Panc1 (cell line): ENCODE measurements around the gene SPATA18. TPM values are rescaled to one million over a fixed set of nuclear protein-coding genes. Genes with fewer than 3 reads are reported as not detected.

Source experiments
- ATAC-seq: fragments of 200-7000 bp; cut with Tn5 transposase; 2 replicates; pipeline ENCODE4 v1.9.1; 2020; ENCODE audit warnings: mild to moderate bottlenecking, moderate library complexity
- BruUV-seq: library from RNA; stranded (reverse); fragments of 400-500 nt; replicated peaks from 2 replicates; lab custom pipeline; 2021; lab: Mats Ljungman, UMichigan
- CTCF ChIA-PET: fragments of 300-600 bp; sonication (Branson Sonifier 250); formaldehyde crosslinking; loops from one replicate; lab custom pipeline; 2022; ENCODE audit warnings: antibody characterized with exemption; lab: Charles Lee
- POLR2A ChIA-PET: fragments of 300-600 bp; sonication (Branson Sonifier 250); formaldehyde crosslinking; loops from one replicate; lab custom pipeline; 2022; ENCODE audit warnings: antibody characterized with exemption; lab: Charles Lee
- DNase-seq: peaks from one replicate; pipeline ENCODE4 v3.0.0-alpha.2; 2010; ENCODE audit warnings: low read depth, low spot score
- H3K27ac ChIP-seq: 2 replicates; pipeline ENCODE4 v1.5.1; 2011; ENCODE audit warnings: mild to moderate bottlenecking, low read length, inconsistent platforms
- H3K27me3 ChIP-seq: fragments of 200-500 bp; sonication (Bioruptor generic); 2 replicates; pipeline ENCODE4 v1.6.0; 2014; ENCODE audit warnings: low read length, inconsistent platforms; ENCODE audit not compliant: control insufficient read depth, insufficient read depth
- H3K36me3 ChIP-seq: fragments of 200-500 bp; sonication (Bioruptor generic); 2 replicates; pipeline ENCODE4 v1.5.1; 2014; ENCODE audit warnings: inconsistent platforms, mild to moderate bottlenecking, low read length, moderate library complexity; ENCODE audit not compliant: control insufficient read depth, insufficient read depth
- H3K4me1 ChIP-seq: 2 replicates; pipeline ENCODE4 v1.5.1; 2011; ENCODE audit warnings: inconsistent platforms, mild to moderate bottlenecking, low read length, moderate library complexity; ENCODE audit not compliant: control insufficient read depth, insufficient read depth
- H3K4me3 ChIP-seq, 2 experiments: 2 replicates each; pipeline ENCODE4 v1.5.1; 2011 to 2012; ENCODE audit warnings: low read depth in 2 of 2, low read length in 2 of 2, mild to moderate bottlenecking in 2 of 2, inconsistent platforms in 1 of 2, moderate library complexity in 1 of 2
- H3K9me3 ChIP-seq: fragments of 200-500 bp; sonication (Bioruptor generic); 2 replicates; pipeline ENCODE4 v1.5.1; 2014; ENCODE audit warnings: low read depth, mild to moderate bottlenecking, inconsistent platforms, low read length, moderate library complexity; ENCODE audit not compliant: control insufficient read depth, insufficient read depth
- POLR2AphosphoS5 ChIP-seq: IDR thresholded peaks from 2 replicates; pipeline ENCODE4 v1.6.1; 2012; ENCODE audit warnings: mild to moderate bottlenecking, low read depth, low read length, moderate library complexity
- REST ChIP-seq, 2 experiments: IDR thresholded peaks; 2 replicates each; pipeline ENCODE4 v1.6.1; 2011 to 2012; ENCODE audit warnings: low read depth in 2 of 2, control low read depth in 1 of 2, low read length in 1 of 2, mild to moderate bottlenecking in 1 of 2, moderate library complexity in 1 of 2; ENCODE audit not compliant: insufficient read depth in 1 of 2
- SIN3A ChIP-seq: IDR thresholded peaks from 2 replicates; pipeline ENCODE4 v1.6.1; 2012; ENCODE audit warnings: low read depth, mild to moderate bottlenecking, low read length, moderate library complexity, borderline replicate concordance; ENCODE audit not compliant: insufficient read depth
- TCF7L2 ChIP-seq: IDR thresholded peaks from 2 replicates; pipeline ENCODE4 v1.6.1; 2011; ENCODE audit warnings: mild to moderate bottlenecking, low read depth, low read length, inconsistent platforms
- in situ Hi-C: cut with HindIII; loops from 2 replicates; pipeline ENCODE4 v1.10.0; 2016; ENCODE audit warnings: low sequenced_read_pairs, low pct_unique_long_range_greater_than_20kb
- intact Hi-C: fragments of 100-400 bp; cut with micrococcal nuclease; formaldehyde crosslinking; loops from one replicate; pipeline ENCODE4 v1.10.0; 2022; ENCODE audit not compliant: unreplicated experiment
- total RNA-seq: library from RNA; stranded (reverse); gene quantifications from one replicate; pipeline ENCODE4 v1.2.1, GENCODE V29; 2021; ENCODE audit not compliant: unreplicated experiment
- TF ChIP-seq, protein P1 (sequence below): fragments of 450-650 bp; IDR thresholded peaks from 2 replicates; pipeline ENCODE4 v1.5.1; 2017; ENCODE audit warnings: mild to moderate bottlenecking

SPATA18 gene
- total RNA-seq, 1 experiment from 2014 or later = 0.39 TPM

DNA sequence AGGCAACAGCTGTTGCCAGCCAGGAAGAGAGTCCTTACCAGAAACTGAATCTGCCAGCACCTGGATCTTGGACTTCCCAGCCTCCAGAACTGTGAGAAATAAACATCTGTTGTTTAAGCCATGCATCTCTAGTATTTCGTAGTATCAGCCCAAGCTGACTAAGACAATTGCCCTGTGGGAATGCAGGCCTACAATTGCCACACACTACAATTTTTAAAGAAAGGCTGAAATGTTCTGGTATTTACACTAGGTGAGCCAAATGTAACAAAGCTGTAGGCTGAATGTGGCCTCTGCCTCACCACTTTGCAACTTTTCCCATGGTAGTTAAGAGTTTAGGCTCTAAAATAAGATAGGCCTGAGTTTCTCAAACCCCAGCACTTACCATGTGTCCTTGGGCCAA is 59.1 kb downstream of the SPATA18 start:
- CTCF ChIA-PET = interaction anchor here (0.6 kb wide), 1 partner anchor 94 kb away, joined by 5 read pairs; no protein-coding TSS in a partner anchor
- Histone ChIP-seq H3K4me3 (no peak overlapping the region), H3K4me1 (no peaks in the 10 kb centered on the region), H3K27ac (no peak overlapping the region), H3K9me3 (no peaks in the 10 kb centered on the region), H3K36me3 (no peaks in the 10 kb centered on the region), H3K27me3 (no peaks in the 10 kb centered on the region)
- no peak for ATAC-seq
- BruUV-seq = no TSS peak
- intact Hi-C loops = no loop called here
- TF ChIP-seq TCF7L2 = no peak
- no peak for TF ChIP-seq REST (IDR thresholded peaks at IDR 0.05; ENCODE audit: insufficient read depth in 1 of 2, low read depth in 2 of 2, low read length in 1 of 2)
- TF ChIP-seq, protein P1, sequence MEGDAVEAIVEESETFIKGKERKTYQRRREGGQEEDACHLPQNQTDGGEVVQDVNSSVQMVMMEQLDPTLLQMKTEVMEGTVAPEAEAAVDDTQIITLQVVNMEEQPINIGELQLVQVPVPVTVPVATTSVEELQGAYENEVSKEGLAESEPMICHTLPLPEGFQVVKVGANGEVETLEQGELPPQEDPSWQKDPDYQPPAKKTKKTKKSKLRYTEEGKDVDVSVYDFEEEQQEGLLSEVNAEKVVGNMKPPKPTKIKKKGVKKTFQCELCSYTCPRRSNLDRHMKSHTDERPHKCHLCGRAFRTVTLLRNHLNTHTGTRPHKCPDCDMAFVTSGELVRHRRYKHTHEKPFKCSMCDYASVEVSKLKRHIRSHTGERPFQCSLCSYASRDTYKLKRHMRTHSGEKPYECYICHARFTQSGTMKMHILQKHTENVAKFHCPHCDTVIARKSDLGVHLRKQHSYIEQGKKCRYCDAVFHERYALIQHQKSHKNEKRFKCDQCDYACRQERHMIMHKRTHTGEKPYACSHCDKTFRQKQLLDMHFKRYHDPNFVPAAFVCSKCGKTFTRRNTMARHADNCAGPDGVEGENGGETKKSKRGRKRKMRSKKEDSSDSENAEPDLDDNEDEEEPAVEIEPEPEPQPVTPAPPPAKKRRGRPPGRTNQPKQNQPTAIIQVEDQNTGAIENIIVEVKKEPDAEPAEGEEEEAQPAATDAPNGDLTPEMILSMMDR = no peak
- TF ChIP-seq POLR2AphosphoS5 = no peak
- in situ Hi-C loops = no loop called here
- POLR2A ChIA-PET = no interaction called here
- DNase-seq = no peak

DNA sequence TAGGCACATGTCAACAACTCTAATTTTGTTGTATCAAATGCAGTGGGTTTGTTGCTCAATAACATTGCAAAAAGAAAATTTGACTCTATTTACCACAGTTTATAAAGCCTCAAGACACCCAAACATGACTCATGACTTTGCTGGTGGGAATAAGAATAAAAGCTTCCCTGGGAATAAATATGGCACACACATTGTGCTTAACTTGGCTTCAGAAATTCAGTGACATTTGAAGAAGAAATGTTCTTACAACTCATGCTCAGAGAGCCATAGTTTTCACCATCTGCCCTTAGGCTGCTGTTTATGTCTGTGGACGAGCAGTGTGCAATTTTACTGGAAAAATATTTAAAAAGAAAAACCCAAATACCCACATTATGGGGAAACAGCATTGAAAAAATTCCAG is 60.9 kb downstream of the SPATA18 start:
- ChIA-PET POLR2A (no interaction called here), CTCF (no interaction called here)
- in situ Hi-C loops (no loop called here), intact Hi-C loops (no loop called here)
- no peaks in the 10 kb centered on the region for H3K4me1 ChIP-seq
- BruUV-seq = no TSS peak
- no peak for TF ChIP-seq REST (IDR thresholded peaks at IDR 0.05; ENCODE audit: insufficient read depth in 1 of 2, low read depth in 2 of 2, low read length in 1 of 2)
- TF ChIP-seq POLR2AphosphoS5 = no peak
- TF ChIP-seq, protein P1 = no peak
- no peak for TF ChIP-seq SIN3A
- TF ChIP-seq TCF7L2 = no peak
- no peak overlapping the region for H3K27ac ChIP-seq
- no peaks in the 10 kb centered on the region for H3K36me3 ChIP-seq
- H3K9me3 ChIP-seq = no peaks in the 10 kb centered on the region
- no peak for ATAC-seq
- no peak for DNase-seq
- H3K4me3 ChIP-seq = no peak overlapping the region
- no peaks in the 10 kb centered on the region for H3K27me3 ChIP-seq
